AG04450 (cell line): Measurements from ENCODE around the gene KCNC4. TPM values are rescaled to one million over a fixed set of nuclear protein-coding genes. Genes with fewer than 3 reads are reported as not detected.

ENCODE experiments used
- CTCF ChIA-PET: fragments of 300-600, 350-600 bp; formaldehyde crosslinking; extraction: SDS; loops from one replicate; lab custom pipeline; 2022; ENCODE audit warnings: antibody characterized with exemption, inconsistent platforms; lab: Charles Lee
- POLR2A ChIA-PET: fragments of 350-600 bp; formaldehyde crosslinking; extraction: SDS; loops from one replicate; lab custom pipeline; 2021; ENCODE audit warnings: antibody characterized with exemption, inconsistent platforms; lab: Yijun Ruan, JAX
- DNase-seq: peaks from one replicate; pipeline ENCODE4 v3.0.0-alpha.2; 2011; ENCODE audit warnings: low read depth, low spot score
- H3K27ac ChIP-seq: one replicate; pipeline ENCODE4 v1.5.1; 2012; ENCODE audit warnings: low read depth, low read length, control low read depth
- H3K27me3 ChIP-seq: one replicate; pipeline ENCODE4 v1.6.0; 2012; ENCODE audit warnings: low read length; ENCODE audit not compliant: control insufficient read depth, insufficient read depth
- H3K4me3 ChIP-seq: 2 replicates; pipeline ENCODE4 v1.5.1; 2011; ENCODE audit warnings: mild to moderate bottlenecking, low read depth, low read length, control low read depth
- H3K9me3 ChIP-seq: 2 replicates; pipeline ENCODE4 v1.5.1; 2012; ENCODE audit warnings: low read length; ENCODE audit not compliant: control insufficient read depth, insufficient read depth
- CTCF ChIP-seq: IDR thresholded peaks from 2 replicates; pipeline ENCODE4 v1.5.1; 2011; ENCODE audit warnings: low read depth, low read length, control low read depth, inconsistent platforms
- polyA plus RNA-seq: library from polyadenylated mRNA; depleted of rRNA; stranded (reverse); fragments of >200 nt; gene quantifications from 2 replicates; pipeline ENCODE4 v1.2.3, GENCODE V29; 2011

KCNC4 gene
- polyA plus RNA-seq, 1 experiment = 0.36 TPM

GRCh38 chr1:110207831-110208230 is 2.3 kb upstream of the KCNC4 start:
- no peak overlapping the region for H3K27ac ChIP-seq
- H3K4me3 ChIP-seq = no peak overlapping the region
- peak; percentile 92 for TF ChIP-seq CTCF
- ChIA-PET POLR2A (interaction anchor here (1.1 to 1.3 kb wide), 3 partner anchors 130 to 288 kb away, joined by 3 to 5 read pairs (median 4); partner anchors contain the start of gene RBM15), CTCF (interaction anchor here (0.6 to 17.9 kb wide), 57 partner anchors 8 to 1376 kb away, joined by 3 to 1035 read pairs (median 4); partner anchors contain the start of genes LAMTOR5 and RBM15)
- peaks cover 17% of the 10 kb centered on the region for H3K27me3 ChIP-seq
- H3K9me3 ChIP-seq = no peaks in the 10 kb centered on the region; the same call in 1 of the 2 replicates
- DNase-seq = no peak

- no peak for TF ChIP-seq CTCF
- ChIA-PET CTCF (interaction anchor here (0.5 to 17.9 kb wide), 26 partner anchors 10 to 303 kb away, joined by 3 to 1035 read pairs (median 8); partner anchors contain the start of genes LAMTOR5 and RBM15), POLR2A (interaction anchor here (1.5 kb wide), 1 partner anchor 103 kb away, joined by 4 read pairs; no protein-coding TSS in a partner anchor)
- Histone ChIP-seq H3K27me3 (peaks cover 22% of the 10 kb centered on the region), H3K9me3 (no peaks in the 10 kb centered on the region; the same call in 1 of the 2 replicates), H3K4me3 (peak overlapping the region; percentile 60), H3K27ac (no peak overlapping the region)
- DNase-seq = no peak
These were observed 1.0 kb upstream of the KCNC4 start for GRCh38 chr1:110208916-110209645.

- POLR2A ChIA-PET = interaction anchor here (0.9 kb wide), 1 partner anchor 99 kb away, joined by 3 read pairs; no protein-coding TSS in a partner anchor
- Histone ChIP-seq H3K9me3 (no peaks in the 10 kb centered on the region; the same call in 1 of the 2 replicates), H3K4me3 (peak overlapping the region; percentile 60), H3K27me3 (peaks cover 34% of the 10 kb centered on the region), H3K27ac (no peak overlapping the region)
- DNase-seq = no peak
- CTCF ChIA-PET = interaction anchor here (2.0 to 17.9 kb wide), 6 partner anchors 8 to 285 kb away, joined by 9 to 1035 read pairs (median 85); partner anchors contain the start of genes LAMTOR5 and RBM15
- no peak for TF ChIP-seq CTCF
These were observed 736 bp downstream of the KCNC4 start for GRCh38 chr1:110210604-110211495.

- TF ChIP-seq CTCF = no peak
- ChIA-PET CTCF (interaction anchor here (1.2 to 17.9 kb wide), 5 partner anchors 9 to 284 kb away, joined by 7 to 1035 read pairs (median 14); no protein-coding TSS in a partner anchor), POLR2A (interaction anchor here (0.9 kb wide), 1 partner anchor 98 kb away, joined by 3 read pairs; no protein-coding TSS in a partner anchor)
- Histone ChIP-seq H3K27me3 (peaks cover 34% of the 10 kb centered on the region), H3K4me3 (0 out of 2 replicates have a peak overlapping the region, but pooled peaks have one; percentile 60), H3K27ac (no peak overlapping the region), H3K9me3 (no peaks in the 10 kb centered on the region; the same call in 1 of the 2 replicates)
- DNase-seq = no peak
These were observed 1.5 kb downstream of the KCNC4 start for GRCh38 chr1:110211496-110212168.
